H9 (cell line): ENCODE data around the gene DEPP1. TPM values are rescaled to one million over a fixed set of nuclear protein-coding genes. Genes with fewer than 3 reads are reported as not detected.

Source experiments
- DNase-seq: peaks from one replicate; pipeline ENCODE4 v3.0.0-alpha.2; 2017
- H2AFZ ChIP-seq: one replicate; pipeline ENCODE4 v1.6.1; 2013; ENCODE audit warnings: mild to moderate bottlenecking, low read length, control low read depth, moderate library complexity
- H2AK5ac ChIP-seq: 2 replicates; pipeline ENCODE4 v1.6.1; 2013; ENCODE audit warnings: low read length, control low read depth, mixed read lengths; ENCODE audit not compliant: insufficient read length
- H2BK120ac ChIP-seq: one replicate; pipeline ENCODE4 v1.6.1; 2013; ENCODE audit warnings: low read depth, mild to moderate bottlenecking, low read length, control low read depth, inconsistent platforms; ENCODE audit not compliant: poor library complexity, severe bottlenecking
- H2BK12ac ChIP-seq: 2 replicates; pipeline ENCODE4 v1.6.1; 2013; ENCODE audit warnings: low read length, control low read depth, mixed read lengths, low read depth; ENCODE audit not compliant: insufficient read length
- H2BK15ac ChIP-seq: 2 replicates; pipeline ENCODE4 v1.6.1; 2013; ENCODE audit warnings: low read depth, low read length, control low read depth
- H2BK20ac ChIP-seq: one replicate; pipeline ENCODE4 v1.6.1; 2013; ENCODE audit warnings: low read depth, mild to moderate bottlenecking, low read length, control low read depth, inconsistent platforms; ENCODE audit not compliant: poor library complexity, severe bottlenecking
- H2BK5ac ChIP-seq: 2 replicates; pipeline ENCODE4 v1.6.1; 2013; ENCODE audit warnings: low read length, control low read depth, mixed read lengths; ENCODE audit not compliant: insufficient read length
- H3K14ac ChIP-seq: 2 replicates; pipeline ENCODE4 v1.6.1; 2013; ENCODE audit warnings: low read length, control low read depth; ENCODE audit not compliant: insufficient read depth
- H3K18ac ChIP-seq: 2 replicates; pipeline ENCODE4 v1.6.1; 2013; ENCODE audit warnings: low read depth, mild to moderate bottlenecking, mixed read lengths, low read length, control low read depth; ENCODE audit not compliant: insufficient read length
- H3K23ac ChIP-seq: 2 replicates; pipeline ENCODE4 v1.6.1; 2013; ENCODE audit warnings: low read length, control low read depth, mixed read lengths, low read depth; ENCODE audit not compliant: insufficient read length
- H3K23me2 ChIP-seq: 2 replicates; pipeline ENCODE4 v1.6.1; 2013; ENCODE audit warnings: low read depth, mild to moderate bottlenecking, mixed read lengths, low read length, control low read depth; ENCODE audit not compliant: insufficient read length, poor library complexity, severe bottlenecking
- H3K27ac ChIP-seq: 2 replicates; pipeline ENCODE4 v1.5.1; 2013; ENCODE audit warnings: low read length, control low read depth, mixed read lengths, low read depth; ENCODE audit not compliant: insufficient read length
- H3K27me3 ChIP-seq: 2 replicates; pipeline ENCODE4 v1.6.1; 2013; ENCODE audit warnings: low read length, control low read depth, inconsistent platforms; ENCODE audit not compliant: insufficient read depth
- H3K4ac ChIP-seq: 2 replicates; pipeline ENCODE4 v1.6.1; 2013; ENCODE audit warnings: low read depth, mild to moderate bottlenecking, control low read depth, inconsistent platforms, low read length, moderate library complexity
- H3K4me1 ChIP-seq: 2 replicates; pipeline ENCODE4 v1.6.1; 2013; ENCODE audit warnings: low read length, control low read depth, inconsistent platforms; ENCODE audit not compliant: insufficient read depth
- H3K4me2 ChIP-seq: 2 replicates; pipeline ENCODE4 v1.6.1; 2013; ENCODE audit warnings: low read length, control low read depth, mixed read lengths; ENCODE audit not compliant: insufficient read length, insufficient read depth
- H3K56ac ChIP-seq: 2 replicates; pipeline ENCODE4 v1.6.1; 2013; ENCODE audit warnings: low read depth, mild to moderate bottlenecking, mixed read lengths, low read length, control low read depth; ENCODE audit not compliant: insufficient read length
- H3K79me1 ChIP-seq: 2 replicates; pipeline ENCODE4 v1.6.1; 2013; ENCODE audit warnings: low read depth, mild to moderate bottlenecking, moderate library complexity, low read length, control low read depth, inconsistent platforms; ENCODE audit not compliant: insufficient read depth, poor library complexity, severe bottlenecking
- H3K79me2 ChIP-seq: 2 replicates; pipeline ENCODE4 v1.6.1; 2013; ENCODE audit warnings: low read length, control low read depth, inconsistent platforms; ENCODE audit not compliant: insufficient read depth
- H3K9ac ChIP-seq: 2 replicates; pipeline ENCODE4 v1.6.1; 2013; ENCODE audit warnings: low read length, control low read depth, mixed read lengths; ENCODE audit not compliant: insufficient read length; ENCODE audit errors: extremely low read depth
- H3K9me3 ChIP-seq: one replicate; pipeline ENCODE4 v1.6.1; 2013; ENCODE audit warnings: low read depth, low read length, inconsistent platforms; ENCODE audit not compliant: control insufficient read depth
- H3T11ph ChIP-seq: one replicate; pipeline ENCODE4 v1.6.1; 2013; ENCODE audit warnings: mild to moderate bottlenecking, low read length, control low read depth, inconsistent platforms
- H4K20me1 ChIP-seq: one replicate; pipeline ENCODE4 v1.6.1; 2013; ENCODE audit not compliant: control insufficient read depth, insufficient read length, insufficient read depth
- H4K5ac ChIP-seq: 2 replicates; pipeline ENCODE4 v1.6.1; 2013; ENCODE audit warnings: low read depth, mild to moderate bottlenecking, mixed read lengths, low read length, control low read depth; ENCODE audit not compliant: insufficient read length
- H4K8ac ChIP-seq: replicated peaks from 2 replicates; pipeline ENCODE4 v1.6.1; 2013; ENCODE audit warnings: low read length, control low read depth, mixed read lengths, low read depth; ENCODE audit not compliant: insufficient read length
- H4K91ac ChIP-seq: 2 replicates; pipeline ENCODE4 v1.6.1; 2013; ENCODE audit warnings: low read depth, mild to moderate bottlenecking, moderate library complexity, mixed read lengths, low read length, control low read depth; ENCODE audit not compliant: insufficient read length
- H3K27ac Mint-ChIP-seq, 3 experiments: 2 replicates in 2 of 3; 3 replicates in 1 of 3; pipeline ENCODE4 v1.8.0; 2020 to 2021; ENCODE audit warnings: mixed read lengths in 3 of 3, mild to moderate bottlenecking in 1 of 3, moderate library complexity in 1 of 3
- H3K27me3 Mint-ChIP-seq: 2 replicates; pipeline ENCODE4 v1.8.0; 2021; ENCODE audit warnings: low read depth, mild to moderate bottlenecking, moderate library complexity, mixed read lengths
- H3K36me3 Mint-ChIP-seq, 3 experiments: 2 replicates in 2 of 3; 3 replicates in 1 of 3; pipeline ENCODE4 v1.8.0; 2020 to 2021; ENCODE audit warnings: low read depth in 3 of 3, mixed read lengths in 3 of 3; ENCODE audit not compliant: insufficient read depth in 1 of 3
- H3K4me1 Mint-ChIP-seq, 2 experiments: 2 replicates each; pipeline ENCODE4 v1.8.0; 2020; ENCODE audit warnings: mixed read lengths in 2 of 2
- H3K4me3 Mint-ChIP-seq, 2 experiments: 2 replicates in 1 of 2; 3 replicates in 1 of 2; pipeline ENCODE4 v1.8.0; 2020 to 2021; ENCODE audit warnings: mild to moderate bottlenecking in 2 of 2, mixed read lengths in 2 of 2, moderate library complexity in 1 of 2
- H3K9me3 Mint-ChIP-seq, 2 experiments: 2 replicates in 1 of 2; 3 replicates in 1 of 2; pipeline ENCODE4 v1.8.0; 2020; ENCODE audit warnings: mild to moderate bottlenecking in 2 of 2, mixed read lengths in 2 of 2, moderate library complexity in 1 of 2
- WGBS: extraction: QIAGEN DNeasy Blood & Tissue Kit; methylation state at CpG from one replicate; pipeline ENCODE4 v1.1.7; 2013; ENCODE audit warnings: missing lambda C conversion rate, low lambda C conversion rate, mixed read lengths; ENCODE audit not compliant: insufficient read length; ENCODE audit errors: extremely low coverage; 5-methylcytosine and 5-hydroxymethylcytosine counted together
- total RNA-seq: library from RNA; stranded (reverse); gene quantifications from 2 replicates; pipeline ENCODE4 v1.2.1, GENCODE V29; 2021
- TF ChIP-seq, protein P1 (sequence below): fragments of 200-600 bp; sonication (generic); conservative IDR thresholded peaks from 3 replicates; pipeline ENCODE4 v1.8.0; 2021; ENCODE audit warnings: antibody characterized with exemption, mild to moderate bottlenecking

DEPP1 gene
- total RNA-seq, 1 experiment from 2014 or later = 2.4 TPM

DNA sequence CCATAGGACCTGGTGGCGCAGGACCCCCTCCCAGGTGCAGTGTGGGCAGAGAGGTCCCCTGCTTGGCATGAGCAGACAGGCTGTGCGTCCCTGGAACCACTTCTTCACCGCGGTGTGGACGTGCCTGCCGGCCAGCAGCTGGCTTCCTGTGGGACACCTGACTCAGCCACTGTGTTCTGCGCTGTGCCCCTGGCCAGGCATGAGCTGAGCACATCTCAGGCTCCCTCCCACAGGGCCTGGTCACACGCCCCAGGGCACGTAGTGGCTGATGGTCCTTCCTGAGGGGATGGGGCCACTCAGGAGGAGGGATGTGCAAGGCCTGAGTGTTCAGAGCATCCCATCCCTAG lies 3.5 kb upstream of the DEPP1 start:
- whole genome bisulfite sequencing = no CpG with 5 or more reads among the region's 9 CpGs
- Histone ChIP-seq H2BK5ac (no peak overlapping the region), H3K9ac (no peak overlapping the region), H3K27me3 (no peaks in the 10 kb centered on the region), H3K27ac (no peak overlapping the region), H2BK120ac (no peak overlapping the region), H2AK5ac (no peak overlapping the region), H3T11ph (no peak overlapping the region), H3K23ac (no peak overlapping the region), H3K56ac (no peak overlapping the region), H4K5ac (no peak overlapping the region), H4K91ac (no peak overlapping the region), H2AFZ (no peak overlapping the region), H4K20me1 (no peaks in the 10 kb centered on the region), H3K23me2 (no peaks in the 10 kb centered on the region), H2BK12ac (no peak overlapping the region), H3K79me1 (no peaks in the 10 kb centered on the region), H3K4ac (no peak overlapping the region), H3K4me1 (peaks cover 11% of the 10 kb centered on the region; the same call in 1 of the 2 replicates), H4K8ac (no peak overlapping the region), H3K18ac (no peak overlapping the region), H2BK15ac (no peak overlapping the region), H3K79me2 (no peaks in the 10 kb centered on the region), H2BK20ac (no peak overlapping the region), H3K4me2 (no peak overlapping the region), H3K14ac (no peak overlapping the region; the same call in 1 of the 2 replicates), H3K9me3 (no peaks in the 10 kb centered on the region)
- TF ChIP-seq, protein P1, sequence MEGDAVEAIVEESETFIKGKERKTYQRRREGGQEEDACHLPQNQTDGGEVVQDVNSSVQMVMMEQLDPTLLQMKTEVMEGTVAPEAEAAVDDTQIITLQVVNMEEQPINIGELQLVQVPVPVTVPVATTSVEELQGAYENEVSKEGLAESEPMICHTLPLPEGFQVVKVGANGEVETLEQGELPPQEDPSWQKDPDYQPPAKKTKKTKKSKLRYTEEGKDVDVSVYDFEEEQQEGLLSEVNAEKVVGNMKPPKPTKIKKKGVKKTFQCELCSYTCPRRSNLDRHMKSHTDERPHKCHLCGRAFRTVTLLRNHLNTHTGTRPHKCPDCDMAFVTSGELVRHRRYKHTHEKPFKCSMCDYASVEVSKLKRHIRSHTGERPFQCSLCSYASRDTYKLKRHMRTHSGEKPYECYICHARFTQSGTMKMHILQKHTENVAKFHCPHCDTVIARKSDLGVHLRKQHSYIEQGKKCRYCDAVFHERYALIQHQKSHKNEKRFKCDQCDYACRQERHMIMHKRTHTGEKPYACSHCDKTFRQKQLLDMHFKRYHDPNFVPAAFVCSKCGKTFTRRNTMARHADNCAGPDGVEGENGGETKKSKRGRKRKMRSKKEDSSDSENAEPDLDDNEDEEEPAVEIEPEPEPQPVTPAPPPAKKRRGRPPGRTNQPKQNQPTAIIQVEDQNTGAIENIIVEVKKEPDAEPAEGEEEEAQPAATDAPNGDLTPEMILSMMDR = no peak
- Mint-ChIP-seq H3K27ac (no peak overlapping the region; a peak in 1 of 7 replicates), H3K4me3 (no peak overlapping the region), H3K9me3 (no peaks in the 10 kb centered on the region), H3K27me3 (peaks cover 5% of the 10 kb centered on the region), H3K4me1 (peaks cover 57 to 62% of the 10 kb centered on the region in 2 experiments), H3K36me3 (peaks cover 3 to 5% (median 4%) of the 10 kb centered on the region in 3 experiments; a peak in 3 of 7 replicates)
- no peak for DNase-seq
